HG03460 (cell line): Measurements from ENCODE around the gene NMNAT1.
"Not testable (repeated sequence)": the region's sequence is repeated elsewhere in the genome, so short reads cannot be mapped to it uniquely, and the experiment has no call there.

Experiments
- ATAC-seq: cut with Tn5 transposase; IDR thresholded peaks from one replicate; pipeline ENCODE4 v1.9.1; 2021; ENCODE audit not compliant: unreplicated experiment

The NMNAT1 gene

DNA sequence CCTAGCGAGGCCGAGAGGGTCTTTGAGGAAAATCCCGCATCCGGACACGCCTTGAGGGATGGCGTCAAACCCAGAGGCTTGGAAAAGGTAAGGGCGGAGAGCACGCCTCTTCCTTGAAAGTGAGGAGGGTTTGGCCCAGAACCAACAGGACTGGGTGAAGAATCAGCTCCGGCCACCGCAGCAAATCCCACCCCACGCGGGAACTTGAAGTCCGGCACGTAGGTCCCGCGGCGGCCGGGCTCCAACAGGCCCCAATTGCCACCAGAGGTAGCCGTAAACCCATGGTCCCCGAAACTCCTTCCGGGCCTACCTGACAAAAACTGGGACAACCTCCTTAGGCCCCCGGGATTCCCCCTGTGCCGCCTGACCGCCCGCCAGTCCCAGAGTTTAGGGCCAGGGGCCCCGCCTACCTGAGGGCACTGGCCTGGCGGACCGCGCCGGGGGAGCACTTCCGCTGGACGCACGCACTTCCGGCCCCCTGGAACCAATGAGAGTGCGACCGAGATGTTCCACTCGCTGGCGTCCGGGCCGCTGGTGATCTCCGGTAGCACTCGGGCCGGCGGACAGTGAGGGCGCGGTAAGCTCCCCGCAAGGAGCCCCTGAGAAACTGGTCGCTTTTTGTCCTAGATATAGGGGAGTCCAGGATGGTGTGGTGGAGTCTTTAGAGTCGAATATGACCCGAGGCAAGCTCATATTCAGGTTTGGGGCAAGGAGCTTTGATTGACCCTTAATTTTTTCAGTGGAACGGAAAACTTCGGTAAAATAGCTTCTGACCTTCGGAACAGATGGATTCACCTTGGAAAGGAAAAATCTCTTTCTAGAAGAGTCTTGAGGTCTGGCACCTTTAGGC is at the start of gene NMNAT1, which contains the start of gene LZIC:
Gene NMNAT1, plus strand, starts transcription at position 537 of the 850 bp plus-strand sequence. CDS start 28,599 bp downstream, outside the sequence.
Gene LZIC, minus strand, starts transcription at position 453 of the 850 bp plus-strand sequence. CDS start 6,772 bp downstream, outside the sequence.
- peak; percentile 92 for ATAC-seq

- ATAC-seq: no peak
Measured at GRCh38 chr1:9894115-9894514, 49.2 kb upstream of the NMNAT1 start.

DNA sequence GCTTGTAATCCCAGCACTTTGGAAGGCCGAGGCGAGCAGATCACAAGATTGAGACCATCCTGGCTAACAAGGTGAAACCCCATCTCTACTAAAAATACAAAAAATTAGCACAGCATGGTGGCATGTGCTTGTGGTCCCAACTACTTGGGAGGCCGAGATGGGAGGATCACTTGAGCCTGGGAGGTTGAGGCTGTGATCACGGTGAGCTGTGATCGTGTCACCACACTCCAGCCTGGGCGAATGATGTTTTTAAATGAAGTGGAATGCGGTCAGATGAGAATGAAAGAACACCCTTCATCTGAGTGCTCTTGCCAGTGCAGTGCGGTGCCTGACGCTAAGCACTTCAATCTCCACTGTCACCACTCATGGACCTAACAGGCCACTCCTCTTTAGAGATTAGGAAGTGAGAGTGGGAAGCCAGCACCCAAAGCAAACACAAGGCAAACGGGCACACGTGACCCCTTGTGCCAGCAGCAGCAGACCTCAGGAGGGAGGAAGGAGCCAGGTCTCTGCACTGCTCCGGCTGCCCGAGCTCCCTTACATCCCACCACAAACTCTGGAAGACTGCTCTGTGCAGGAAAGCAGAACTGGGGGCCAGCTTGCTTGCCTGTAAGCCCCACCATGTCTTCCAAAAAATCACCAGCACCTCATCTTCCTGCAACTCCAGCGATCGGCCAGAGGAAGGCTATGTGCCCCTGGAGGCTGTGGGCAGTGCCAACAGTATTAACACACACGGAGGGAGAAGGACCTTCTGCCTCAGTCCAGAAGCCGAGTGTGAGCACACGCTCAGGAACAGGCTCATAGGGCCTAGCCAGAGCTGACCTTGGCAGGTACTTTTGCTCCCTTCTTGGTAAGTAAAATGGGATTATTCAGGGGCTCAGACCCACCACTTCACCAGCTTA is 42.9 kb upstream of the NMNAT1 start:
- ATAC-seq: no peak

GRCh38 chr1:9901148-9902059 is 41.9 kb upstream of the NMNAT1 start:
- ATAC-seq: no peak

GRCh38 chr1:9902060-9902452 is 41.2 kb upstream of the NMNAT1 start:
- ATAC-seq: no peak

DNA sequence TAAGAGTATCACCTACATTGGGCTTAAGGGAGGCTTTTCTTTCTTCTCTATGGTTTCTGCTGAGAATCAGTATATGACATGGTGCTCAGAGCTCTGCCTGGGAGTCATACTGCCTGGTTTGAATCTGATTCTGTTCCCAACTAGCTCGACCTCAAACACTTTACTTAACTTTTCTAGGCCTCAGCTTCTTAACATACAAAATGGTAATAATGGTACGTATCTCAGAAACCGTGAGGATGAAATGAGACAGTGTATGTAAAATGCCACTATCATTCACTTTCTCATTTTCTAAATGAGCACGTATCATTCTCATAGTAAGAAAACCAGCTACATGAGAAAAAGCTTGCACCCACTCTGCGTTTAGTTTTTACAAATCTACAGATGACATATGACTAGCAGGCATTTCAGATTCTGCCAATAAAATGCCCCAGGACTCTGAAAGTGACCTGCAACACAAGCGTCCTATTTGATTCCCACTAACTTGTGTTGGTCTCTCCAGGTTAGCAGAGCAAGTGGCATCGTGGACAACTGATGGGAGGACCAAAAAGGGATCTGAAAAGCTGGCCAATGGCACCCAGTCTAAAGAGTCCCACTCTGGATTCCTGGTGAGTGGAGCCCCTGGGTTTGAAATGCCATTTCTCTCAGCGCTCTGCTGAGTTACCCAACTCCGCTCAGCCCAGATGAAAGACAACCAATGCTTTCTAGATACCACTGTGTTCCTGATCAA is 39.3 kb upstream of the NMNAT1 start:
- no peak for ATAC-seq

- no peak for ATAC-seq
Measured at GRCh38 chr1:9904596-9904995, 38.7 kb upstream of the NMNAT1 start.

DNA sequence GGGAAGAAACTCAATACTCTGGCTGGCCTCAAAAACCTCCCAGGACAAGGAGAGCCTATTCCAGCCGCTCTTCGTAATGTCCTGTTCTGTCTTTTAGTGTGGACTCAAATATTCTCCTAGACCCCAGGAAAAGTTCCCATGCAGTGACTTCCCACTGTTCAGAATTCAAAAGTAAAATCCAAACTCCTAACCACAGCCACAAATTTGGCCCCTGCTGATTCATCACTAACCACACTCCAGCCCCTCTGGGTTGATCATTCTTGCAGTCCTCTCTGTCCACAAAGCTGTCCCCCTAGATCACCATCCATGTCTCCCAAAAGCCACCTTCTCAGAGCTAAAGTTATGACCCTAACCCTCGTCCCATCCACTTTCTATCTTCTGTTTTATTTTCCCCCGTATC is 38.3 kb upstream of the NMNAT1 start:
- no peak for ATAC-seq

GRCh38 chr1:9906466-9906865 is 36.8 kb upstream of the NMNAT1 start:
- no peak for ATAC-seq

DNA sequence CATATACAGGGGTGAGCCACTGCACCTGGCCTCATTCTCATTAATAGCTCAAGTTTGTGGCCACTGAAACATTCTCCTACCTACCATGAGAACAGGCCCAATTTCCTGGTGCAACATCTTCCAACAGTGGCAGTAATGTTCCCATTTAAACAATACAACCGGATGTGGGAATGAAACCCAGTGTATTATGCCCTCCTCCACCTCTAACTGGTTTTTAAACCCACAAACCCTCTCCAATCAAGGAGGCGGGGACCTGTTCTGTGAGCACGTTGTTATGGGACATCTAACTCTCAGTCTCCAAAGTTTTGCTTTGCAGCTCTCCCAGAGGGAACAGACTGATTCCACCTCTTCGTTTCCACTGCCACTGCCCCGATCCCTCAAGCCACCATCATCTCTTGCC is 35.8 kb upstream of the NMNAT1 start:
- no peak for ATAC-seq

GRCh38 chr1:9908871-9909233 is 34.4 kb upstream of the NMNAT1 start:
- no peak for ATAC-seq

DNA sequence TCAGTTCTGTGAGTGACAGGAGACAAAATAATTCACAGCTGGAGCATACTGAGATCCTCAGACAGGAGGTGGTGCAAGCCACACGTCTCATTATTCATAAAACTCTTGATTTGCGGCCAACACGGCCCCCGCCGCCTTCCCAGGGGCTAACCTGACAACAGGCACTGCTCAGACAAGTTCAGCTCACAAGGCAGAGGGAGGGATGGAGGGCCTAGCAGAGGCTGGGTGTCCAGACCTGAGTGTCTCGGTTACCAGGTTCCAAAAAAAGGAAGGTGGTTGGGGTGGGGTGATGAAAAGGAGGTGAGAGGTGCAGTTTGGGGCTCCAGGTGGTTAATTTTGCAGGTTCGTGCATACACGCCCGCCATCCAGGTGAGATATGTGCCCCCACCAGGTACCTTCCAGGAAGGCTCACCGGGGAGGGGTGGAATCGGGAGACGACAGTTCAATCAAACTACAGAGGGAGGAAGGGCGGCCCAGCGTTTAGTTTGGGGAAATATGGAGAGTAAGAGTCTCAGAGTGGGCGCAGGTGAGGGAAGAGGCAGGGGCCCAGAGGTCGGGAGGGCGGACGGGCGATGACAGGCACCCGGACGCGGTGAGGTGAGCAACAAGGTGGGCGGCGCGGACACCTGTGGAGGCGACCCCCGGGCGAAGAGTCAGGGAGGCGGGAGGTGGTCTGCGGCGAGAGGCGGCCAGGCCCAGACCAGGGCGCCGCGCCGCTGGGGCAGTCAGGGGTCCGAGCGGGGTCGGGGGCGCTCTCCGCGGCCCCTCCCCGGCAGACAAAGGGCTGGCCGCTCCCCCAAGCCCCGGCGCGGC is 33.8 kb upstream of the NMNAT1 start:
- ATAC-seq: no peak

- peak; percentile 59 for ATAC-seq
Measured at GRCh38 chr1:9910076-9910422, 33.2 kb upstream of the NMNAT1 start, which contains the start of gene CTNNBIP1. Gene CTNNBIP1 (minus strand): TSS chr1:9910269. CDS start chr1:9872064, 38,205 bp downstream.

DNA sequence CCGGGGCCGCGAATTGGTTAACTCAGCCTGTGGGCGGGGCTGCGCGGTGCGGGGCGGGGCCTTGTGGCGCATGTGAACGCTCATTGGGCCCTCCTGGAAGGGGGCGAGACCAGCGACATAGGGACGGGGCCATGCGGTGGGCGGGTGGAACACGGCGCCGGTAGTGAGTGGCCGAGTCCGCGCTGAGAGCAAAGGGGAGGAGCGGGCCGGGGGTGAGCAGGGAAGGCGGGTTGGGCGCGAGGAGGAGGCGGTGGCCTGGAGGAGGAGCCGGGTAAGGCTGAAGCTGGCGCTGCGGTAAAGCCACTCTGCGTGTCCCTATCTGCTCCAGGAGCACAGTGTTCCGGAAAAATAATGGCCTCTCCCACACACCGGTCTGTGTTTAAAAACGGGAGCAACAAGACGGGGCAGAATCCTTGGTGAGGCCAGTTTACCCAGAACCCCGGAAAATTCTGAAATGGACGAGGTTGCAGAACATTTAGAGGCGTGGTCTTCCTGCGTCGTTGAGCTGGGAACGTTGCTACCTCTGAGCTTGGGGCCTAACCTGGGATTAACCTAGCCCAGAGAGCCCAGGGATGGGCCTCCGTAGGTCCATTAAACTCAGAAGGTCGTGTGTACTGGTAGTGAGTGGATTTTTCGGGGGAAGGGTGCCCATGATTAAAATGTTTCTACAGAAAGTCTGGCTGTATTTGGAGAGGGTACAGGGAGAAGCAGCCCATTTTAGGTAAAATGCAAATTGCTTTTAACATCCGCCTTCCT is 32.7 kb upstream of the NMNAT1 start:
- peak; percentile 95 for ATAC-seq

GRCh38 chr1:9912264-9912936 is 30.9 kb upstream of the NMNAT1 start:
- no peak for ATAC-seq

DNA sequence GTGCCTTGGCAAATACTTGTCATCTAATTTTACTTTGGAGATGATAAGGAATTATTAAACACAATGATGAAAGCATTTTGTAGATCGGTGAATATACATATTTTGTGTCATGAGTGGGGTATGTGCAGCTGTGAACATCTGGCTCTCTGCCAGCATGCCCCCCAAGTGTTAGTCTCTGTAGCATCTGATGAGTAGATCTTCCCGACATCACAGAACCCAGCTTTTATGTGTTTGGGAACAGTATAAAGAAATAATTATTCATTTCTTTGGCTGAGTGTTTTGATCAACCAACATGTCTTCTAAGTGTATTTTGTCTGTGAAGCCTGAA is 28.7 kb upstream of the NMNAT1 start:
- ATAC-seq: no peak

- ATAC-seq: no peak
Measured at GRCh38 chr1:9916452-9916851, 26.8 kb upstream of the NMNAT1 start.

DNA sequence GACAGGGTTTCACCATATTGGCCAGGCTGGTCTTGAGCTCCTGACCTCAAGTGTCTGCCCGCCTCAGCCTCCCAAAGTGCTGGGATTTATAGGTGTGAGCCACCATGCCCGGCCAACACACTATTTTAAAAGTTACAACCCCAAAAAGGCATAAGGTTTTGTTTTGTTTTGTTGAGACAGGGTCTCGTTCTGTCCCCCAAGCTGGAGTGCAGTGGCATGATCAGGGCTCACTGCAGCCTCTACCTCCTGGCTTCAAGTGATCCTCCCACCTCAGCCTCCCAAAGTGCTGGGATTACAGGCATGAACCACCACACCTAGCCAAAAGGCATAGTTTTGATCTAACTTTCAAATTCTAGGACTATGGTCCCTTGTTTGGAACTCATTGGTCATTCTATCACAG is 25.8 kb upstream of the NMNAT1 start:
- ATAC-seq: not testable (repeated sequence)
